Measurements from ENCODE around the gene SLC11A1.
A peak's percentile ranks its signal among the peaks of the same experiment; 100 is the strongest.

The SLC11A1 gene

GRCh38 chr2:218445602-218446001, 63.5 kb downstream of the SLC11A1 start:
- H3K27ac ChIP-seq = peak overlapping the region; percentile 94

More at GRCh38 chr2:218445602-218446001, 63.5 kb downstream of the SLC11A1 start:
- TF ChIP-seq CTCF (conservative IDR thresholded peaks at IDR 0.05) = no peak
